Measurements from ENCODE around the gene TIMELESS. TPM values are rescaled to one million over a fixed set of nuclear protein-coding genes. Genes with fewer than 3 reads are reported as not detected.

TIMELESS gene
- total RNA-seq, 1 experiment from 2014 or later: 37.4 TPM

GRCh38 chr12:56375598-56376434 is 73.4 kb downstream of the TIMELESS start:
- in situ Hi-C loops (cut with HindIII; ENCODE audit: low sequenced_read_pairs): no loop called here
- no peak for DNase-seq (ENCODE audit: low spot score)

GRCh38 chr12:56374726-56375597 is 74.3 kb downstream of the TIMELESS start:
- DNase-seq (ENCODE audit: low spot score): no peak
- in situ Hi-C loops (cut with HindIII; ENCODE audit: low sequenced_read_pairs): no loop called here

GRCh38 chr12:56373515-56373914 is 75.7 kb downstream of the TIMELESS start:
- no peak for DNase-seq (ENCODE audit: low spot score)
- in situ Hi-C loops (cut with HindIII; ENCODE audit: low sequenced_read_pairs): no loop called here

GRCh38 chr12:56366948-56367347 is 82.3 kb downstream of the TIMELESS start:
- in situ Hi-C loops (cut with HindIII; ENCODE audit: low sequenced_read_pairs): no loop called here
- DNase-seq (ENCODE audit: low spot score): no peak

Other genes starting within 250 kb of the TIMELESS start
- gene RNF41, start 227.5 kb downstream of the TIMELESS start, total RNA-seq (2014; rRNA removed; shearing (Covaris generic)): 66.6 and 71.6 TPM in 2 replicates
- 20.2 and 33.0 TPM in 2 replicates for gene NABP2, start 225.1 kb downstream of the TIMELESS start, total RNA-seq (2014; rRNA removed; shearing (Covaris generic))
- not detected in 2 replicates for gene SLC39A5, start 219.4 kb downstream of the TIMELESS start, total RNA-seq (2014; rRNA removed; shearing (Covaris generic))
- 6.2 and 9.0 TPM in 2 replicates for gene ANKRD52, start 191.0 kb downstream of the TIMELESS start, total RNA-seq (2014; rRNA removed; shearing (Covaris generic))
- 22.3 and 24.2 TPM in 2 replicates for gene COQ10A, start 182.5 kb downstream of the TIMELESS start, total RNA-seq (2014; rRNA removed; shearing (Covaris generic))
- gene CS, start 149.1 kb downstream of the TIMELESS start, total RNA-seq (2014; rRNA removed; shearing (Covaris generic)): 56.9 and 64.5 TPM in 2 replicates
- gene CNPY2, start 133.4 kb downstream of the TIMELESS start, total RNA-seq (2014; rRNA removed; shearing (Covaris generic)): 153 and 218 TPM in 2 replicates
- 16.9 and 18.0 TPM in 2 replicates for gene PAN2, start 115.4 kb downstream of the TIMELESS start, total RNA-seq (2014; rRNA removed; shearing (Covaris generic))
- gene IL23A, start 110.5 kb downstream of the TIMELESS start, total RNA-seq (2014; rRNA removed; shearing (Covaris generic)): 1.3 and 5.3 TPM in 2 replicates
- gene STAT2, start 89.3 kb downstream of the TIMELESS start, total RNA-seq (2014; rRNA removed; shearing (Covaris generic)): 25.6 and 26.9 TPM in 2 replicates
- gene APOF, start 86.6 kb downstream of the TIMELESS start, total RNA-seq (2014; rRNA removed; shearing (Covaris generic)): not detected in 2 replicates
- not detected in 2 replicates for gene MIP, start 5.2 kb upstream of the TIMELESS start, total RNA-seq (2014; rRNA removed; shearing (Covaris generic))
- 2.5 and 2.8 TPM in 2 replicates for gene SPRYD4, start 19.2 kb upstream of the TIMELESS start, total RNA-seq (2014; rRNA removed; shearing (Covaris generic))
- gene GLS2, start 38.7 kb upstream of the TIMELESS start, total RNA-seq (2014; rRNA removed; shearing (Covaris generic)): 0.12 and 1.2 TPM in 2 replicates
- gene RBMS2, start 72.4 kb upstream of the TIMELESS start, total RNA-seq (2014; rRNA removed; shearing (Covaris generic)): 3.4 and 3.8 TPM in 2 replicates
- 2.9 and 7.4 TPM in 2 replicates for gene BAZ2A, start 180.9 kb upstream of the TIMELESS start, total RNA-seq (2014; rRNA removed; shearing (Covaris generic))
- 211 and 219 TPM in 2 replicates for gene ATP5F1B, start 196.6 kb upstream of the TIMELESS start, total RNA-seq (2014; rRNA removed; shearing (Covaris generic))
- gene PTGES3, start 238.9 kb upstream of the TIMELESS start, total RNA-seq (2014; rRNA removed; shearing (Covaris generic)): 54.0 and 85.3 TPM in 2 replicates

All from G401 (cell line).